ENCODE measurements around the gene PROCA1. TPM values are rescaled to one million over a fixed set of nuclear protein-coding genes. Genes with fewer than 3 reads are reported as not detected.
A peak's percentile ranks its signal among the peaks of the same experiment; 100 is the strongest.

The PROCA1 gene
- total and polyA plus RNA-seq, 2 of the 8 experiments (the other 6 are each of a cell fraction or from before 2014, with no cell fraction given): 21.2 to 26.3 TPM

- TF ChIP-seq CHD7 (IDR thresholded peaks at IDR 0.05; ENCODE audit: insufficient replicate concordance, low read length): peak; percentile 45
- TF ChIP-seq RBBP5 (IDR thresholded peaks at IDR 0.05; ENCODE audit: borderline replicate concordance, low read depth, low read length): no peak
- no peak for TF ChIP-seq SUZ12 (IDR thresholded peaks at IDR 0.05; ENCODE audit: low read length)
- peak; percentile 67 for TF ChIP-seq CTBP2 (IDR thresholded peaks at IDR 0.05; ENCODE audit: borderline replicate concordance, insufficient read depth, insufficient read length, low read length)
- peak; percentile 85 for TF ChIP-seq EGR1 (IDR thresholded peaks at IDR 0.05; ENCODE audit: borderline replicate concordance, low read depth, low read length)
- TF ChIP-seq ATF2 (IDR thresholded peaks at IDR 0.05; ENCODE audit: low read length): no peak
- TF ChIP-seq HDAC6 (IDR thresholded peaks at IDR 0.05; ENCODE audit: low read depth, low read length): no peak
Observed at GRCh38 chr17:28760601-28761562, 49.2 kb upstream of the PROCA1 start (continued).
